Nephron progenitor cell (in vitro differentiated cells): ENCODE measurements around the gene DHRS13.
"Not testable (repeated sequence)": the region's sequence is repeated elsewhere in the genome, so short reads cannot be mapped to it uniquely, and the experiment has no call there.

Source experiments
- DNase-seq: peaks from one replicate; pipeline ENCODE4 v3.0.0; 2021
- H3K27ac Mint-ChIP-seq: 2 replicates; pipeline ENCODE4 v1.8.0; 2021; ENCODE audit warnings: mild to moderate bottlenecking, moderate library complexity, mixed read lengths
- H3K27me3 Mint-ChIP-seq: 2 replicates; pipeline ENCODE4 v1.8.0; 2021; ENCODE audit warnings: mild to moderate bottlenecking, low read depth, mixed read lengths; ENCODE audit not compliant: poor library complexity
- H3K36me3 Mint-ChIP-seq: 2 replicates; pipeline ENCODE4 v1.8.0; 2021; ENCODE audit warnings: low read depth, mixed read lengths
- H3K4me1 Mint-ChIP-seq: 2 replicates; pipeline ENCODE4 v1.8.0; 2021; ENCODE audit warnings: mixed read lengths
- H3K4me3 Mint-ChIP-seq: 2 replicates; pipeline ENCODE4 v1.8.0; 2021; ENCODE audit warnings: mild to moderate bottlenecking, moderate library complexity, mixed read lengths
- H3K9me3 Mint-ChIP-seq: 2 replicates; pipeline ENCODE4 v1.8.0; 2021; ENCODE audit warnings: mild to moderate bottlenecking, moderate library complexity, mixed read lengths
- TF ChIP-seq, protein P1 (sequence below): fragments of 200-600 bp; sonication (generic); IDR thresholded peaks from 2 replicates; pipeline ENCODE4 v1.5.0; 2021; ENCODE audit warnings: antibody characterized with exemption

Gene DHRS13

DNA sequence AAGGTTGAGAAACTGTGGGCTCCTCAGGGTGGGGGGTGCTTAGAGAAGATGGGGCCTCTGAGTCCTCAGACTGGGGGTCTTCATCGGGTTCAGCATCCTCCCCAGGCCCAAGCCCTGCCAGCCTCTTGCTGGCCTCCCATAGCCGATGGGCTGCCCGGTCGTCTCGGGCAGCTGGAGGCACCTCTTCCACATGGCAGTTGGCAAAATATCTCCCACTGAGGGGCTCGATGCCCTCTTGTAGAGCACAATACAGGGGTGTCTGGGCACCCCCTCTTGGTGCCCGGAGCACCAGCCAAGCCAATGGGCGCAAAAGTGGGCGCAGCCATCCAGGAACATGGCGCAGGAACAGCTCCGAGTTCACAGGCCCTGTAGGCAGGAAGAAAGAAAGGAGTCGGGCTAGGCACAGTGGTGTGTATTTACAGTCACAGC lies 4.3 kb downstream of the DHRS13 start:
- Mint-ChIP-seq H3K27ac (no peak overlapping the region), H3K27me3 (peaks cover 4% of the 10 kb centered on the region), H3K36me3 (peaks cover 36% of the 10 kb centered on the region), H3K4me3 (no peak overlapping the region), H3K9me3 (peaks cover 3% of the 10 kb centered on the region), H3K4me1 (peaks cover 50% of the 10 kb centered on the region)
- TF ChIP-seq, protein P1, sequence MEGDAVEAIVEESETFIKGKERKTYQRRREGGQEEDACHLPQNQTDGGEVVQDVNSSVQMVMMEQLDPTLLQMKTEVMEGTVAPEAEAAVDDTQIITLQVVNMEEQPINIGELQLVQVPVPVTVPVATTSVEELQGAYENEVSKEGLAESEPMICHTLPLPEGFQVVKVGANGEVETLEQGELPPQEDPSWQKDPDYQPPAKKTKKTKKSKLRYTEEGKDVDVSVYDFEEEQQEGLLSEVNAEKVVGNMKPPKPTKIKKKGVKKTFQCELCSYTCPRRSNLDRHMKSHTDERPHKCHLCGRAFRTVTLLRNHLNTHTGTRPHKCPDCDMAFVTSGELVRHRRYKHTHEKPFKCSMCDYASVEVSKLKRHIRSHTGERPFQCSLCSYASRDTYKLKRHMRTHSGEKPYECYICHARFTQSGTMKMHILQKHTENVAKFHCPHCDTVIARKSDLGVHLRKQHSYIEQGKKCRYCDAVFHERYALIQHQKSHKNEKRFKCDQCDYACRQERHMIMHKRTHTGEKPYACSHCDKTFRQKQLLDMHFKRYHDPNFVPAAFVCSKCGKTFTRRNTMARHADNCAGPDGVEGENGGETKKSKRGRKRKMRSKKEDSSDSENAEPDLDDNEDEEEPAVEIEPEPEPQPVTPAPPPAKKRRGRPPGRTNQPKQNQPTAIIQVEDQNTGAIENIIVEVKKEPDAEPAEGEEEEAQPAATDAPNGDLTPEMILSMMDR = no peak
- no peak for DNase-seq

DNA sequence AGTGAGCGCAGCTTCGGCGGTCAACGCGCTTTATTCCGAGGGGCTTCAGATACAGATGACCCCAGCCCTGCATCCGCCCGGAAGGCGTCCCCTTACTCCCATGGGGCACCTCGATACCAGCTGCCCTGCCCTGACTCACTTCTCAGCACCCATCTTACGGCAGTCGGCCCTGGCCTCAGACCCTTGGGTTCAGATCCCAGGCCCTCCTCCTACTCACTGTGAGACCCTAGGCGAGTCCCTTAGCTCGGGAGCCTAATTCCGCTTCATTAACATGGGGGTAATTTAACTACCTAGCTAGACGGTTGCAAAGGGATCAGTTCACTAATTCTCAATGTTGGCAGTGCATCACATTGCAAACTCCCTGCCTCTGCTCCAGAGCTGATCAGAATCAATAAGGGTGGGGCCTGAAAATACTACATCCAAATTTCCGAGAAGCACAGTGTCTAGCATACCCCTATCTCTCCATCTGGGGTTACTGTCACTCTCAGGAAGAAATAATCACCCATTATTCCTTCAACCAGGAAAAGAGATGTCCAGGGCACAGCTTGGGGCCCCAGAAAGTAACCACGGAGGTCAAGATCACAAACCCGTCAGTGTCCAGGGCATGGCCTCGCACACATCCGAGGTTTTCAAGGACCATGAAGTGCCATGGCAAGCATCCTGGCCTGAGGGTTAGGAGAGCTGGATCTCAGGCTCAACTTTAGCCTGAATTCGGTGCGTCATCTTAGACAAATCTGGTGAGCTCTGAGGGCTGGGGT lies 4.9 kb downstream of the DHRS13 start:
- Mint-ChIP-seq H3K27ac (no peak overlapping the region), H3K4me1 (peaks cover 51% of the 10 kb centered on the region), H3K9me3 (peaks cover 3% of the 10 kb centered on the region), H3K36me3 (peaks cover 42% of the 10 kb centered on the region), H3K27me3 (peaks cover 7% of the 10 kb centered on the region), H3K4me3 (peak overlapping the region; percentile 92)
- TF ChIP-seq, protein P1 = no peak
- no peak for DNase-seq

DNA sequence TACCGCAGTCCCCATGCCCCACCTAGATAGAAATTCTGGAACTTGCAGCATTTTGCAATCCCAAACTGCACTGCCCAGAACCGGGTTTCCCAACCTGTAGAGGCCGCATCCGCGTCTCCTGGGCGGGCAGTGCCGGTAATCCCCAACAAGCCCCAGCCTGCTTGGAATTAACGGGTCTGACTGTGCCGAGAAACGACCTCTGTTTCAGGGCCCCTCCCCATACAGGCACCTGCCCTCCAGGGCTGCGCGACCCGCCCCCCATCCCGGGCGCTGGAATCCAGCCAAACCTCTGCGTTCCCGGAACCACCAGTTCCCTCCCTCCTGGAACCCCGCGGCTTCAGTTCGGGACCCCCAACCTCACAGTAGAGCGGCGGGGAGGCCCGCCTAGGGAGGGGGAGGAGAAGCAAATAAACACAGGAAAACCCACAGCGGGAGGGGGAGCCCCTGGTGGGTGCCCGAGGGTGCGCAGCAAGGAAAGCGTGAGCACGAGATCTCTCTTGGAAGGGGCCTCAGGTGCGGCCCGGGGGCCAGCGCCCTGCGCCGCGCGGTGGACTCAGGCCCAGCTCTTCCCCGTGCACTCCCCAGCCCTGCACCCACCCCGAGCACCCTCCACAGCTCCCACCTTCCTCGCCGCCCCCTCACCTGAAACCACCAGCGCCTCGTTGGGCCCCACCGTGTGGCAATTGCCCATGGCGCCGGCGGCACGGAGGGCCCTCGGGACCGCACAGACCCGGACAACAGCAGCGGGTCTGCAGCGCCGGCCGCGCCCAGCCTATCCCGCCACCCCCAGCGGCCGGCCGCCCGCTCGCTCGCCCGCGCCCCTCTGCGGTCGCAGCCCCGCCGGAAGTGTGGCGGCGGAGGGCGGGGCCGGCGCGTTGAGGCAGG lies 5.8 kb downstream of the DHRS13 start, which contains the start of gene FLOT2:
FLOT2 (minus strand) TSS at position 850 of the 885 bp plus-strand sequence; CDS start at position 691, 159 bp downstream.
- Mint-ChIP-seq H3K4me1 (peaks cover 53% of the 10 kb centered on the region), H3K36me3 (peaks cover 43% of the 10 kb centered on the region), H3K27ac (no peak within 1 kb of the TSS), H3K9me3 (peaks cover 3% of the 10 kb centered on the region), H3K27me3 (peaks cover 7% of the 10 kb centered on the region), H3K4me3 (peak within 1 kb of the TSS; percentile 92)
- TF ChIP-seq, protein P1 = no peak
- peak; percentile 78 for DNase-seq

DNA sequence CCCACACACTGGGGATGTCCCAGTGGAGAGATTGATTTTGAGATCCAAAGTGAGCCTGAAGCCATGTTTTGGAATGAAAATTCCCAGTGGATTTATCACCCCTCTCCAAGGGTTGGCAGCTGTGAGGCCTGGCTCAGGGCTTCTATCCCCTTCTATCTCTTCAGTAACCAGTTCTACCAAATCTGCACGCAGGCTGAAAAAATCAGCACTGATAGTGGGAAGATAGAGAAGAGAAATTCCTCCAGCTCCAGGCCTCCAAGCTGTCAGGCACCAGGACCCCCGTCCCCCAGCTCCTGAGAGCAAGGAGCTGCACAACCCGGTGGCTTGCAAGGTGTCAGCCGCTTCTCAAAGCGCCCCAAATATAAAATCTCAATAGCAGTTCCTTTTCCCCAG lies 6.4 kb downstream of the DHRS13 start:
- peak overlapping the region; percentile 92 for H3K4me3 Mint-ChIP-seq
- TF ChIP-seq, protein P1 = no peak
- peaks cover 3% of the 10 kb centered on the region for H3K9me3 Mint-ChIP-seq
- no peak for DNase-seq
- peaks cover 41% of the 10 kb centered on the region for H3K36me3 Mint-ChIP-seq
- H3K27ac Mint-ChIP-seq = no peak overlapping the region
- peaks cover 53% of the 10 kb centered on the region for H3K4me1 Mint-ChIP-seq
- peaks cover 3% of the 10 kb centered on the region for H3K27me3 Mint-ChIP-seq

DNA sequence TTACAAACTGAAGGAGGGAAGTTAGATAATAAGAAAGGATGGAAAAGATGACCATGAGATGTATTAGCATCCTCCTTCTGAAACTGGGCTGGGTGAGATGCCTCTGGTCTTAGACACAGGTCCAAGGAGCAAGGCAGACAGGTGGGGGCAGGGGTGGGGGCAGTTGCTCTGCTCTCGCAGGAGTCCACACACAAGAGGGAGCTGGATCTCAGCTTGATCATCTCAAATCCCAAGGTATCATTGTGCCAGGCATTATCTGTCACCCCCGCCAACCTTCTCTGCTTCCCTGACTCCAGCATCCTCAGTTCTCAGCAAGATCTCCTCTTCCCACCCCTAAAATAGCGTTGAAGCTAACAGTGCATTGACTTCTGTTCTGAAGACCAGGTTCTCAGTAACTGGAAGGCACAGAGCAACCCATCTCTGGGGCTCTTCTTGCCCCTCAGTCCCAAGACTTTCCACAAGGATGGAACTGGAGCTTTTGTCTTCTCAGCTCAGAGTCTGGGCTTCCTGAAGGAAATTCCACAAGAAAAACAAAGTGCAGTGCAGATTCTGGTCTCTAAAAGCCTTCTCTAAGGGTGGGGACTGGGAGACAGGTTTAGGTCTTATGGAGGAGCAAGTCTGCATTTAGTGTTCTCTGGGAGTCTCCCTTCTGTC lies 7.0 kb downstream of the DHRS13 start:
- Mint-ChIP-seq H3K27ac (no peak overlapping the region), H3K9me3 (peaks cover 3% of the 10 kb centered on the region), H3K4me3 (peak overlapping the region; percentile 92), H3K27me3 (peaks cover 3% of the 10 kb centered on the region), H3K4me1 (peaks cover 57% of the 10 kb centered on the region), H3K36me3 (peaks cover 46% of the 10 kb centered on the region)
- no peak for DNase-seq
- TF ChIP-seq, protein P1 = no peak

DNA sequence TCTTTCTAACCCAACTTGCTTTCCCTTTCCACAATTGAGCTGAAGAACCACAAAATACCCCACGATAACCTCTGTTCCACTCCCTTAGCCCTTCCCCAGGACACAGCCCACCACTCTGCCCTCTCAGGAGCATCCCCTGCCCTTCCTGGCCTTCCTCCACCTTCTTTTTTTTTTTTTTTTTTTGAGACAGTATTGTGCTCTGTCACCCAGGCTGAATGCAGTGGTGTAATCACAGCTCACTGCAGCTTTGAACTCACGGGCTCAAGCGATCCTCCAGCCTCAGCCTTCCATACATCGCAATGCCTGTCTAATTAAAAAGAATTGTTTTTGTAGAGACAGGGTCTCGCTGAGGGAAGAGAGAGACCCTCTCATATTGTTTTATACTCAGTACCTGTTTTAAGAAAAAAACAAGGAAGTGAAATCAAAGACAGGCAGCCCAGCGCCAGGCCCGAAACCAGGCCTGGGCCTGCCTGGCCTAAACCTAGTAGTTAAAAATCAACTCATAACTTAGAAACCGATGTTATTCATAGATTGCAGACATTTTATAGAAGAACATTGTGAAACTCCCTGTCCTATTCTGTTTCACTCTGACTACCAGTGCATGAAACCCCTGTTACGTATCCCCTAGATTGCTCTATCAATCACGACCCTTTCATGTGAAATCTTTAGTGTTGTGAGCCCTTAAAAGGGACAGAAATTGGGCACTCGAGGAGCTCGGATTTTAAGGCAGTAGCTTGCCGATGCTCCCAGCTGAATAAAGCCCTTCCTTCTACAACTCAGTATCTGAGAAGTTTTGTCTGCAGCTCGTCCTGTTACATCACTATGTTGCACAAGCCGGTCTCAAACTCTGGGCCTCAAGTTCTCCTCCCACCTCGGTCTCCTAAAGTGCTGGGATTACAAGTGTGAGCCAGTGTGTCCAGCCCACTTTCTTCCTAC lies 9.4 kb downstream of the DHRS13 start:
- not testable (repeated sequence) for H3K9me3 Mint-ChIP-seq, DNase-seq, H3K27me3 Mint-ChIP-seq
- Mint-ChIP-seq H3K27ac (peak overlapping the region; percentile 96), H3K36me3 (peaks cover 42% of the 10 kb centered on the region), H3K4me3 (peak overlapping the region; percentile 20), H3K4me1 (peaks cover 65% of the 10 kb centered on the region)
